ENCODE measurements around the gene ULK2.

- TF ChIP-seq CTCF (IDR thresholded peaks at IDR 0.05) (no peak), EZH2phosphoT487 (IDR thresholded peaks at IDR 0.05) (no peak), EZH2 (IDR thresholded peaks at IDR 0.05) (no peak)
Measured at GRCh38 chr17:19896679-19897078, 28.9 kb upstream of the ULK2 start.

Measured in neural progenitor cell (in vitro differentiated cells).